Calu3 (cell line): Measurements from ENCODE around the gene GRK5. TPM values are rescaled to one million over a fixed set of nuclear protein-coding genes. Genes with fewer than 3 reads are reported as not detected.

Experiments
- BruUV-seq: library from RNA; stranded (reverse); fragments of 400-500 nt; replicated peaks from 2 replicates; lab custom pipeline; 2021; lab: Mats Ljungman, UMichigan
- CTCF ChIA-PET: fragments of 300-600 bp; sonication (Branson Sonifier 250); formaldehyde crosslinking; loops from one replicate; lab custom pipeline; 2022; ENCODE audit warnings: antibody characterized with exemption; lab: Charles Lee
- DNase-seq: peaks from one replicate; pipeline ENCODE4 v3.0.0; 2022
- H3K27ac Mint-ChIP-seq: one replicate; pipeline ENCODE4 v1.8.0; 2022; ENCODE audit warnings: mixed read lengths; ENCODE audit not compliant: unreplicated experiment
- H3K27me3 Mint-ChIP-seq: one replicate; pipeline ENCODE4 v1.8.0; 2022; ENCODE audit warnings: mixed read lengths; ENCODE audit not compliant: unreplicated experiment
- H3K36me3 Mint-ChIP-seq: one replicate; pipeline ENCODE4 v1.8.0; 2022; ENCODE audit warnings: mild to moderate bottlenecking, moderate library complexity, mixed read lengths; ENCODE audit not compliant: insufficient read depth, unreplicated experiment
- H3K4me1 Mint-ChIP-seq: one replicate; pipeline ENCODE4 v1.8.0; 2022; ENCODE audit warnings: mild to moderate bottlenecking, low read depth, mixed read lengths; ENCODE audit not compliant: unreplicated experiment
- H3K4me3 Mint-ChIP-seq: one replicate; pipeline ENCODE4 v1.8.0; 2022; ENCODE audit warnings: mild to moderate bottlenecking, low read depth, moderate library complexity, mixed read lengths; ENCODE audit not compliant: unreplicated experiment
- H3K9me3 Mint-ChIP-seq: one replicate; pipeline ENCODE4 v1.8.0; 2022; ENCODE audit warnings: low read depth, mixed read lengths; ENCODE audit not compliant: unreplicated experiment
- CTCF ChIP-seq: fragments of 200-600 bp; IDR thresholded peaks from one replicate; pipeline ENCODE4 v1.8.0; 2022; ENCODE audit warnings: antibody characterized with exemption; ENCODE audit not compliant: unreplicated experiment
- intact Hi-C: fragments of 100-400 bp; cut with micrococcal nuclease; formaldehyde crosslinking; loops from one replicate; pipeline ENCODE4 v1.10.0; 2022; ENCODE audit not compliant: unreplicated experiment
- total RNA-seq: library from RNA; stranded (reverse); gene quantifications from 2 replicates; pipeline ENCODE4 v1.2.3, GENCODE V29; 2022

The GRK5 gene
- total RNA-seq, 1 experiment from 2014 or later, result 4.4 TPM

- H3K4me1 Mint-ChIP-seq, result peaks cover 26% of the 10 kb centered on the region
- no peak for DNase-seq
- H3K27ac Mint-ChIP-seq, result no peak overlapping the region
- H3K9me3 Mint-ChIP-seq, result peaks cover 3% of the 10 kb centered on the region
- intact Hi-C loops, result no loop called here
- no peak for TF ChIP-seq CTCF
- peaks cover 3% of the 10 kb centered on the region for H3K36me3 Mint-ChIP-seq
- H3K4me3 Mint-ChIP-seq, result no peak overlapping the region
- BruUV-seq, result no TSS peak
- H3K27me3 Mint-ChIP-seq, result peaks cover 16% of the 10 kb centered on the region
- CTCF ChIA-PET, result no interaction called here
Observed at GRCh38 chr10:119319920-119320258, 112.5 kb downstream of the GRK5 start.

GRCh38 chr10:119320981-119321380, 113.6 kb downstream of the GRK5 start:
- TF ChIP-seq CTCF, result no peak
- intact Hi-C loops, result no loop called here
- Mint-ChIP-seq H3K27me3 (peaks cover 16% of the 10 kb centered on the region), H3K4me3 (no peak overlapping the region), H3K27ac (no peak overlapping the region), H3K4me1 (peaks cover 19% of the 10 kb centered on the region), H3K9me3 (peaks cover 3% of the 10 kb centered on the region), H3K36me3 (peaks cover 3% of the 10 kb centered on the region)
- CTCF ChIA-PET, result no interaction called here
- DNase-seq, result no peak
- BruUV-seq, result no TSS peak

- Mint-ChIP-seq H3K4me1 (peaks cover 9% of the 10 kb centered on the region), H3K36me3 (peaks cover 3% of the 10 kb centered on the region), H3K27ac (no peak overlapping the region), H3K4me3 (no peak overlapping the region), H3K9me3 (peaks cover 3% of the 10 kb centered on the region), H3K27me3 (peaks cover 16% of the 10 kb centered on the region)
- no peak for TF ChIP-seq CTCF
- CTCF ChIA-PET, result no interaction called here
- BruUV-seq, result no TSS peak
- DNase-seq, result no peak
- intact Hi-C loops, result no loop called here
Observed at GRCh38 chr10:119323085-119324016, 116.0 kb downstream of the GRK5 start.

- no peak for TF ChIP-seq CTCF
- intact Hi-C loops, result no loop called here
- Mint-ChIP-seq H3K4me1 (peaks cover 9% of the 10 kb centered on the region), H3K36me3 (peaks cover 3% of the 10 kb centered on the region), H3K4me3 (no peak overlapping the region), H3K9me3 (peaks cover 3% of the 10 kb centered on the region), H3K27me3 (peaks cover under 1% of the 10 kb centered on the region), H3K27ac (no peak overlapping the region)
- no peak for DNase-seq
- no TSS peak for BruUV-seq
- CTCF ChIA-PET, result no interaction called here
Observed at GRCh38 chr10:119325131-119325530, 117.8 kb downstream of the GRK5 start.
